Chondrocyte (in vitro differentiated cells): ENCODE data around the gene SLC9A7. TPM values are rescaled to one million over a fixed set of nuclear protein-coding genes. Genes with fewer than 3 reads are reported as not detected.

Experiments
- DNase-seq: peaks from one replicate; pipeline ENCODE4 v3.0.0; 2021; ENCODE audit warnings: mixed read lengths, low spot score
- H3K27ac Mint-ChIP-seq: one replicate; pipeline ENCODE4 v1.8.0; 2021; ENCODE audit warnings: mild to moderate bottlenecking, moderate library complexity, mixed read lengths; ENCODE audit not compliant: unreplicated experiment
- H3K27me3 Mint-ChIP-seq: 2 replicates; pipeline ENCODE4 v1.8.0; 2021; ENCODE audit warnings: low read depth, mixed read lengths
- H3K36me3 Mint-ChIP-seq: 2 replicates; pipeline ENCODE4 v1.8.0; 2021; ENCODE audit warnings: low read depth, mixed read lengths
- H3K4me1 Mint-ChIP-seq: 2 replicates; pipeline ENCODE4 v1.8.0; 2021; ENCODE audit warnings: low read depth, mild to moderate bottlenecking, mixed read lengths
- H3K4me3 Mint-ChIP-seq: one replicate; pipeline ENCODE4 v1.8.0; 2021; ENCODE audit warnings: mild to moderate bottlenecking, moderate library complexity, mixed read lengths; ENCODE audit not compliant: unreplicated experiment
- H3K9me3 Mint-ChIP-seq: 2 replicates; pipeline ENCODE4 v1.8.0; 2021; ENCODE audit warnings: low read depth, mixed read lengths
- total RNA-seq: library from RNA; stranded (reverse); gene quantifications from 3 replicates; pipeline ENCODE4 v1.2.1, GENCODE V29; 2021
- TF ChIP-seq, protein P1 (sequence below): fragments of 200-600 bp; sonication (generic); IDR thresholded peaks from 2 replicates; pipeline ENCODE4 v1.5.0; 2021; ENCODE audit warnings: antibody characterized with exemption, mild to moderate bottlenecking, moderate library complexity

SLC9A7 gene
- total RNA-seq, 1 donor from 2014 or later: 6.1 TPM

DNA sequence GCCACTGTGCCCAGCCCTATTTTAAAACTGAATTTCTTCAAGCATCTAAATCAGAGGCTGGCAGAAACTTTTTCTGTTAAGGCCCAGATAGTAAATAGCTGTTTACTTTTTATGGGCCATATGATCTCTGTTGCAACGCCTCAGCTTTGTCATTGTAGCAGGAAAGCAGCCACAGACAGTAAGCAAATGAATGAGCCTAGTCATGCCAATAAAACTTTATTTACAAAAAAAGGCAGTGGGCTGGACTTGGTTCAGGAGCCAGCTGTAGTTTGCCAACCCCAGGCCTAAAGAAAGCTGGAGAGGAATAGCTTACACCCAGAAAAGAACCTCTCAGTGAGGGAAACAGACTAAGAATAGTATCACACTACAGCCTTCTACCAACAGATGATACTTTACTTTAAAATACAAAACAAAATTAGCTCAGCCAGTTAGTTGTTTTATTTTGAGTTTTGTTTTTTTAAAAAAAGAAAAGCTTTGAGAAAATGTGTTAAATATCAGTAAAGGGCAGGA lies 159.8 kb downstream of the SLC9A7 start:
- no peaks in the 10 kb centered on the region for H3K27me3 Mint-ChIP-seq
- H3K4me1 Mint-ChIP-seq: peaks cover 15% of the 10 kb centered on the region
- TF ChIP-seq, protein P1, sequence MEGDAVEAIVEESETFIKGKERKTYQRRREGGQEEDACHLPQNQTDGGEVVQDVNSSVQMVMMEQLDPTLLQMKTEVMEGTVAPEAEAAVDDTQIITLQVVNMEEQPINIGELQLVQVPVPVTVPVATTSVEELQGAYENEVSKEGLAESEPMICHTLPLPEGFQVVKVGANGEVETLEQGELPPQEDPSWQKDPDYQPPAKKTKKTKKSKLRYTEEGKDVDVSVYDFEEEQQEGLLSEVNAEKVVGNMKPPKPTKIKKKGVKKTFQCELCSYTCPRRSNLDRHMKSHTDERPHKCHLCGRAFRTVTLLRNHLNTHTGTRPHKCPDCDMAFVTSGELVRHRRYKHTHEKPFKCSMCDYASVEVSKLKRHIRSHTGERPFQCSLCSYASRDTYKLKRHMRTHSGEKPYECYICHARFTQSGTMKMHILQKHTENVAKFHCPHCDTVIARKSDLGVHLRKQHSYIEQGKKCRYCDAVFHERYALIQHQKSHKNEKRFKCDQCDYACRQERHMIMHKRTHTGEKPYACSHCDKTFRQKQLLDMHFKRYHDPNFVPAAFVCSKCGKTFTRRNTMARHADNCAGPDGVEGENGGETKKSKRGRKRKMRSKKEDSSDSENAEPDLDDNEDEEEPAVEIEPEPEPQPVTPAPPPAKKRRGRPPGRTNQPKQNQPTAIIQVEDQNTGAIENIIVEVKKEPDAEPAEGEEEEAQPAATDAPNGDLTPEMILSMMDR: no peak
- no peaks in the 10 kb centered on the region for H3K36me3 Mint-ChIP-seq
- H3K9me3 Mint-ChIP-seq: peaks cover 4% of the 10 kb centered on the region
- no peak overlapping the region for H3K27ac Mint-ChIP-seq
- no peak overlapping the region for H3K4me3 Mint-ChIP-seq
- DNase-seq: no peak

DNA sequence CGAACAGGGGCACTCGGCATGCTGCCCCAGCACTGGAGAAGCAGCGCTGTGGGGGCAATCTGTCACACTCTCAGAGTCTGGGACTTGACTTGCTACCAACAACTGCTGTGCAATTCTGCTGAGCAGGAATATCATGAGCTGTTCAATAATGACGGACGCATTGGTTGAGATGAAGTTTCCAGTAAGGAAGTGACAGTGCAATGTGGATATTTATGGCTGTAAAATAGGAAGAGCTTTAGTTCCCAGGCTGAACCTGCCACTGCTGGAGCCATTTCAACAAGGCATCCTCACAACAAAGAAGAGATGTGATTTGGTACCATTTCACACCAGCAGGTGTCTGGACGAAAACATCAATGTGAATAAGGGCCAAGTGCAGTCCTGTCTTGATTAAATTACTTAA lies 161.1 kb downstream of the SLC9A7 start:
- Mint-ChIP-seq H3K4me3 (no peak overlapping the region), H3K9me3 (peaks cover 7% of the 10 kb centered on the region), H3K27me3 (no peaks in the 10 kb centered on the region), H3K4me1 (peaks cover 26% of the 10 kb centered on the region), H3K27ac (no peak overlapping the region), H3K36me3 (no peaks in the 10 kb centered on the region)
- TF ChIP-seq, protein P1: no peak
- DNase-seq: no peak

DNA sequence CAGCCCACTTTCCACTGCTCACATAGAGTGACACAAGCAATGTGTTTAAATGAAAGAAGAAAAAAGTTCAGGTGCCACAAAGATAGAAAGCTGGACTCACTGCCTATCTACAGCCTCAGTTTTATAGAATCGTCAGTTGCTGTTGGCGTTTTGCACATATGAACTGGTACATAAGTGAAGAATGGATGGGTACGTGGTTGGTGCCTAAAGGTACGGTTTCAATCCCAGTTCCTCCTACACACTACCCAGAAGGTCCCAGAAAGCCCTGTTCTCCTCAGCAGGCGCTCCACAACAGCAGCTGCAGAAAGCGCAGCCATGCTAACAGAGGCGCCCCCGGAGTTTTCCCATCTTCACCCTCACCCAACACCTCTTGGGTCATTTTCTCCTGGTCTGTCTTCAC lies 161.7 kb downstream of the SLC9A7 start:
- Mint-ChIP-seq H3K4me1 (peaks cover 26% of the 10 kb centered on the region), H3K27ac (no peak overlapping the region), H3K27me3 (no peaks in the 10 kb centered on the region), H3K4me3 (no peak overlapping the region), H3K36me3 (no peaks in the 10 kb centered on the region), H3K9me3 (peaks cover 8% of the 10 kb centered on the region)
- TF ChIP-seq, protein P1: no peak
- no peak for DNase-seq

DNA sequence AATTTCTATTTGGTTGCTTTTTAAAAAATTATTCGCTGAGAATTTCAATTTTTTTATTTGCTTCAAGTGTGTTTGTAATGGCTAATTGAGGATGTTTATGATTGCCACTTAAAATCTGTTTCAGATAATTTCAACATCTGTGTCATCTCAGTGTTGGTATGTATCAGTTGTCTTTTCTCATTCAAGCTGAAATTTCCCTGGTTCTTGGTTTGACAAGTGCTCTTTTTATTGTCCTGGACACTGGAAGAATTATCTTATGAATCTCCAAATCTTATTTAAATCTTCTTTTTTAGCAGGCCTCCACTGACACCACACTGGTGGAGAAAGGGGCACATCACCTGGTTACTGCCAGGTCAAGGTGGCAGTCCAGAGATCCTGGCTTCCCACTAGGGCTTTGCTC lies 163.8 kb downstream of the SLC9A7 start:
- Mint-ChIP-seq H3K27ac (no peak overlapping the region), H3K4me3 (no peak overlapping the region), H3K4me1 (peaks cover 21% of the 10 kb centered on the region), H3K36me3 (no peaks in the 10 kb centered on the region), H3K27me3 (no peaks in the 10 kb centered on the region), H3K9me3 (peaks cover 8% of the 10 kb centered on the region)
- no peak for DNase-seq
- TF ChIP-seq, protein P1: no peak

DNA sequence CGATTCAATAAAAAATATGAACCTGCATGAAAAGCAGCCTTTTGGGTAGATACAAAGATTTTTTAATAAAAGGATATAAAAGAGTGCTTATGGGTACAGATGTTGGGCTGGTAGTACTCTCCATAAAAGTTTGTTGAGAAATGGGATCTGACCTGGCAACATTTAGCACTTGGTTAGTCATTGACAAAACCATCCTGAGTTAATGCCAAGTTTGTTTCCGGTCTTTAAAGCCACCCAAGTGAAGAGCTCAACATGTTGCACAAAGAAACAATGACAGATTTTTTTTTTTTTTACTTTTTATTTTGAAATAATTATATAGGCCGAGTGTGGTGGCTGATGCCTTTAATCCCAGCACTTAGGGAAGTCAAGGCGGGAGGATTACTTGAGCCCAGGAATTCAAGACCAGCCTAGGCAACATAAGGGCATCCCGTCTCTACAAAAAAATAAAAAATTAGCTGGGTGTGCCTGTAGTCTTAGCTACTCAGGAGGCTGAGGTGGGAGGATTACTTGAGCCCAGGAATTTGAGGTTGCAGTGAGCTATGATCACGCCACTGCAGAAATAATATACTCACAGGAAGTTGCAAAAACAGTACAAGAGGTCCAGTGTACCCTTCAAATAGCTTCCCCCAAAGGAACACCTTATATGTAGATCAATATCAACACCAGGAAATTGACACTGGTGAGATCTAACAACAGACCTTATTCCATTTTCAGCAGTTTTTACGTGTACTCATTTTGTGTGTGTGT lies 168.8 kb downstream of the SLC9A7 start:
- Mint-ChIP-seq H3K27ac (no peak overlapping the region), H3K27me3 (no peaks in the 10 kb centered on the region), H3K9me3 (peaks cover 8% of the 10 kb centered on the region), H3K36me3 (no peaks in the 10 kb centered on the region), H3K4me1 (peaks cover 53% of the 10 kb centered on the region), H3K4me3 (no peak overlapping the region)
- no peak for DNase-seq
- TF ChIP-seq, protein P1: no peak
